DND-41 (cell line): ENCODE measurements around the gene ZNF285.

Experiments used
- EZH2 ChIP-seq: IDR thresholded peaks from 3 replicates; pipeline ENCODE4 v1.6.1; 2012; ENCODE audit warnings: borderline replicate concordance, low read depth, mild to moderate bottlenecking, moderate library complexity, low read length, inconsistent platforms; ENCODE audit not compliant: severe bottlenecking
- TF ChIP-seq, protein P1 (sequence below): IDR thresholded peaks from 2 replicates; pipeline ENCODE4 v1.5.1; 2012; ENCODE audit warnings: borderline replicate concordance, low read length, moderate library complexity, mild to moderate bottlenecking; ENCODE audit not compliant: poor library complexity, severe bottlenecking; ENCODE audit errors: extremely low read depth

DNA sequence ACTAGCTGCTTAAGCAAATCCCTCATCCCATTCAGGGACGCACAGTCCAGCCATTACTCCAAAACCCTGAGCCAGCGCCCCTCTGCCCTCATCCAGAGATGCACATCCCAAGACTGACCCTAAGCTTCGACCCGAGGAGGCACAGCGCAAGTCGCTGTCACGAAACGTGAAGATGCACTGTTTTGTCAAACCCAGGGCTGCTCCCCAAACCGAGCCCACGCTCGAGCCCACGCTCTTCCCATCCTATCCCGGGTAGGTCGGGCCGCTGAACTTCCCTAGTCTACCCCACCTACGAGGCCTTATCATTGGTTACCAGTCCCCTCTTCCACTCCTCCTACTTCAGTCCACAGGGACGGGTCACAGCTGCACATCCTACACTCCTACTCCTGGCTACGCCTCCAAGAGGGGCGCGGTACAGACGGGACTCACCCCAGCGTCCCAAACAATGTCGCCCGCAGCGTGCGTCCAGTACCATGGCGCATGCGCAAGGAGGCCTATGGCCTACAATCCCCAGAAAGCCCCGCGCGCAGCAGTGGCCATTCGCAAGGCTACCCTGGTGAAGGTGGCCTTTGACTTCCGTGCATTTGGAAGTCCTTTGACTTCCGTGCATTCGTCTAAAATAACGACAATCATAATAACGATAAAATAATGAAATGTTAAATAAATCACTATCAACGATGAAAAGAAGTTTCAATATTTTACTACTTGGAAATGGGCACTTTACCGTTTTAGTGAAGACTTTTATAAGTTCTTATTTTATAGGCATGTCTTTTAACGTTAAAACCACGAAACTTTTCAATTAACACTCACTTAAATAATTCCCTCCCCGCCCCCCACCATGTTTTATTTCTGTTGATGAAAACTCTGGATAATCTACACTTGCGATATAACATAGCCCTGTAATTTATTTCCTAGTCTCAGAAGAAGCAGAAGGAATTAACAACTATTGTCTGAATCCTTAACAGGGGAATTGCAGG is at the start of gene ZNF285:
- no peak for TF ChIP-seq EZH2
- TF ChIP-seq, protein P1, sequence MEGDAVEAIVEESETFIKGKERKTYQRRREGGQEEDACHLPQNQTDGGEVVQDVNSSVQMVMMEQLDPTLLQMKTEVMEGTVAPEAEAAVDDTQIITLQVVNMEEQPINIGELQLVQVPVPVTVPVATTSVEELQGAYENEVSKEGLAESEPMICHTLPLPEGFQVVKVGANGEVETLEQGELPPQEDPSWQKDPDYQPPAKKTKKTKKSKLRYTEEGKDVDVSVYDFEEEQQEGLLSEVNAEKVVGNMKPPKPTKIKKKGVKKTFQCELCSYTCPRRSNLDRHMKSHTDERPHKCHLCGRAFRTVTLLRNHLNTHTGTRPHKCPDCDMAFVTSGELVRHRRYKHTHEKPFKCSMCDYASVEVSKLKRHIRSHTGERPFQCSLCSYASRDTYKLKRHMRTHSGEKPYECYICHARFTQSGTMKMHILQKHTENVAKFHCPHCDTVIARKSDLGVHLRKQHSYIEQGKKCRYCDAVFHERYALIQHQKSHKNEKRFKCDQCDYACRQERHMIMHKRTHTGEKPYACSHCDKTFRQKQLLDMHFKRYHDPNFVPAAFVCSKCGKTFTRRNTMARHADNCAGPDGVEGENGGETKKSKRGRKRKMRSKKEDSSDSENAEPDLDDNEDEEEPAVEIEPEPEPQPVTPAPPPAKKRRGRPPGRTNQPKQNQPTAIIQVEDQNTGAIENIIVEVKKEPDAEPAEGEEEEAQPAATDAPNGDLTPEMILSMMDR, result no peak
